Glutamatergic neuron (in vitro differentiated cells): ENCODE measurements around the gene PNMA6A. TPM values are rescaled to one million over a fixed set of nuclear protein-coding genes. Genes with fewer than 3 reads are reported as not detected.
"Not testable (repeated sequence)": the region's sequence is repeated elsewhere in the genome, so short reads cannot be mapped to it uniquely, and the experiment has no call there.

Experiments
- DNase-seq: peaks from one replicate; pipeline ENCODE4 v3.0.0; 2022
- H3K27ac Mint-ChIP-seq: one replicate; pipeline ENCODE4 v1.8.0; 2020; ENCODE audit warnings: mild to moderate bottlenecking, mixed read lengths, inconsistent platforms; ENCODE audit not compliant: unreplicated experiment
- H3K27me3 Mint-ChIP-seq: one replicate; pipeline ENCODE4 v1.8.0; 2020; ENCODE audit warnings: mild to moderate bottlenecking, moderate library complexity, mixed read lengths, inconsistent platforms; ENCODE audit not compliant: unreplicated experiment
- H3K36me3 Mint-ChIP-seq: one replicate; pipeline ENCODE4 v1.8.0; 2020; ENCODE audit warnings: mild to moderate bottlenecking, mixed read lengths, inconsistent platforms; ENCODE audit not compliant: unreplicated experiment
- H3K4me1 Mint-ChIP-seq: one replicate; pipeline ENCODE4 v1.8.0; 2020; ENCODE audit warnings: mild to moderate bottlenecking, low read depth, mixed read lengths, inconsistent platforms; ENCODE audit not compliant: unreplicated experiment
- H3K4me3 Mint-ChIP-seq: one replicate; pipeline ENCODE4 v1.8.0; 2020; ENCODE audit warnings: mild to moderate bottlenecking, mixed read lengths, inconsistent platforms; ENCODE audit not compliant: unreplicated experiment
- H3K9me3 Mint-ChIP-seq: one replicate; pipeline ENCODE4 v1.8.0; 2020; ENCODE audit warnings: mild to moderate bottlenecking, moderate library complexity, mixed read lengths, inconsistent platforms; ENCODE audit not compliant: unreplicated experiment
- CTCF ChIP-seq: fragments of 200-600 bp; sonication (generic); IDR thresholded peaks from one replicate; pipeline ENCODE4 v1.5.0; 2021; ENCODE audit not compliant: partially characterized antibody, unreplicated experiment
- total RNA-seq: library from RNA; stranded (reverse); fragmentation: NEBNext Ultra II Directional; extraction: Animal tissue kit (Norgen Biotek cat#: 25700); gene quantifications from one replicate; pipeline ENCODE4 v1.2.1, GENCODE V29; 2021; ENCODE audit not compliant: unreplicated experiment

PNMA6A gene
- total RNA-seq, 1 donor from 2014 or later: 14.0 TPM

- no peak overlapping the region for H3K4me3 Mint-ChIP-seq
- no peaks in the 10 kb centered on the region for H3K4me1 Mint-ChIP-seq
- H3K36me3 Mint-ChIP-seq: no peaks in the 10 kb centered on the region
- H3K27me3 Mint-ChIP-seq: no peaks in the 10 kb centered on the region
- TF ChIP-seq CTCF: no peak
- DNase-seq: no peak
- no peak overlapping the region for H3K27ac Mint-ChIP-seq
- H3K9me3 Mint-ChIP-seq: peaks cover 1% of the 10 kb centered on the region
Measured at GRCh38 chrX:153065389-153065788, 6.9 kb upstream of the PNMA6A start.

- not testable (repeated sequence) for H3K9me3 Mint-ChIP-seq, H3K27me3 Mint-ChIP-seq, H3K36me3 Mint-ChIP-seq, H3K4me1 Mint-ChIP-seq, H3K4me3 Mint-ChIP-seq, H3K27ac Mint-ChIP-seq, DNase-seq
Measured at GRCh38 chrX:153066402-153066801, 5.9 kb upstream of the PNMA6A start.

- H3K4me1 Mint-ChIP-seq, H3K9me3 Mint-ChIP-seq, DNase-seq, H3K27me3 Mint-ChIP-seq, H3K36me3 Mint-ChIP-seq, H3K27ac Mint-ChIP-seq, H3K4me3 Mint-ChIP-seq: not testable (repeated sequence)
Measured at GRCh38 chrX:153073331-153073730, 1.1 kb downstream of the PNMA6A start.

- DNase-seq: no peak
- Mint-ChIP-seq H3K27me3 (no peaks in the 10 kb centered on the region), H3K36me3 (no peaks in the 10 kb centered on the region), H3K9me3 (no peaks in the 10 kb centered on the region), H3K27ac (no peak overlapping the region), H3K4me3 (peak overlapping the region; percentile 42), H3K4me1 (no peaks in the 10 kb centered on the region)
- no peak for TF ChIP-seq CTCF
Measured at GRCh38 chrX:153074262-153074899, 2.1 kb downstream of the PNMA6A start.

GRCh38 chrX:153074935-153075334 lies 2.7 kb downstream of the PNMA6A start:
- no peak for TF ChIP-seq CTCF
- Mint-ChIP-seq H3K36me3 (no peaks in the 10 kb centered on the region), H3K27me3 (no peaks in the 10 kb centered on the region), H3K4me1 (no peaks in the 10 kb centered on the region), H3K4me3 (peak overlapping the region; percentile 42), H3K27ac (no peak overlapping the region), H3K9me3 (no peaks in the 10 kb centered on the region)
- no peak for DNase-seq

GRCh38 chrX:153075366-153075765 lies 3.1 kb downstream of the PNMA6A start:
- H3K9me3 Mint-ChIP-seq: no peaks in the 10 kb centered on the region
- no peaks in the 10 kb centered on the region for H3K36me3 Mint-ChIP-seq
- no peak overlapping the region for H3K4me3 Mint-ChIP-seq
- no peak overlapping the region for H3K27ac Mint-ChIP-seq
- no peaks in the 10 kb centered on the region for H3K27me3 Mint-ChIP-seq
- H3K4me1 Mint-ChIP-seq: no peaks in the 10 kb centered on the region
- TF ChIP-seq CTCF: no peak
- DNase-seq: no peak

GRCh38 chrX:153077437-153078135 lies 5.3 kb downstream of the PNMA6A start:
- not testable (repeated sequence) for H3K4me1 Mint-ChIP-seq, H3K27ac Mint-ChIP-seq, H3K27me3 Mint-ChIP-seq, H3K9me3 Mint-ChIP-seq, DNase-seq, H3K4me3 Mint-ChIP-seq, H3K36me3 Mint-ChIP-seq

- not testable (repeated sequence) for H3K36me3 Mint-ChIP-seq, H3K9me3 Mint-ChIP-seq, H3K4me3 Mint-ChIP-seq, H3K4me1 Mint-ChIP-seq, H3K27ac Mint-ChIP-seq, H3K27me3 Mint-ChIP-seq, DNase-seq
Measured at GRCh38 chrX:153083238-153083923, 11.1 kb downstream of the PNMA6A start.
